ENCODE measurements around the gene TRNP1.

GRCh38 chr1:26951216-26951615 is 42.3 kb upstream of the TRNP1 start:
- TF ChIP-seq, protein P1, sequence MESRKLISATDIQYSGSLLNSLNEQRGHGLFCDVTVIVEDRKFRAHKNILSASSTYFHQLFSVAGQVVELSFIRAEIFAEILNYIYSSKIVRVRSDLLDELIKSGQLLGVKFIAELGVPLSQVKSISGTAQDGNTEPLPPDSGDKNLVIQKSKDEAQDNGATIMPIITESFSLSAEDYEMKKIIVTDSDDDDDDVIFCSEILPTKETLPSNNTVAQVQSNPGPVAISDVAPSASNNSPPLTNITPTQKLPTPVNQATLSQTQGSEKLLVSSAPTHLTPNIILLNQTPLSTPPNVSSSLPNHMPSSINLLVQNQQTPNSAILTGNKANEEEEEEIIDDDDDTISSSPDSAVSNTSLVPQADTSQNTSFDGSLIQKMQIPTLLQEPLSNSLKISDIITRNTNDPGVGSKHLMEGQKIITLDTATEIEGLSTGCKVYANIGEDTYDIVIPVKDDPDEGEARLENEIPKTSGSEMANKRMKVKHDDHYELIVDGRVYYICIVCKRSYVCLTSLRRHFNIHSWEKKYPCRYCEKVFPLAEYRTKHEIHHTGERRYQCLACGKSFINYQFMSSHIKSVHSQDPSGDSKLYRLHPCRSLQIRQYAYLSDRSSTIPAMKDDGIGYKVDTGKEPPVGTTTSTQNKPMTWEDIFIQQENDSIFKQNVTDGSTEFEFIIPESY (IDR thresholded peaks at IDR 0.05): no peak
- TF ChIP-seq CTCF (IDR thresholded peaks at IDR 0.05 in 2 of 3, conservative IDR thresholded peaks at IDR 0.05 in 1 of 3; ENCODE audit: control insufficient read depth in 2 of 3, extremely low read depth in 1 of 3, insufficient read depth in 1 of 3, low read depth in 3 of 3, low read length in 3 of 3): no peak
- TF ChIP-seq EZH2 (IDR thresholded peaks at IDR 0.05; ENCODE audit: borderline replicate concordance, control insufficient read depth, low read depth, low read length): no peak
- TF ChIP-seq BCL3 (IDR thresholded peaks at IDR 0.05; ENCODE audit: borderline replicate concordance, insufficient read depth, low read depth, low read length, poor library complexity, severe bottlenecking): no peak
- TF ChIP-seq, protein P2, sequence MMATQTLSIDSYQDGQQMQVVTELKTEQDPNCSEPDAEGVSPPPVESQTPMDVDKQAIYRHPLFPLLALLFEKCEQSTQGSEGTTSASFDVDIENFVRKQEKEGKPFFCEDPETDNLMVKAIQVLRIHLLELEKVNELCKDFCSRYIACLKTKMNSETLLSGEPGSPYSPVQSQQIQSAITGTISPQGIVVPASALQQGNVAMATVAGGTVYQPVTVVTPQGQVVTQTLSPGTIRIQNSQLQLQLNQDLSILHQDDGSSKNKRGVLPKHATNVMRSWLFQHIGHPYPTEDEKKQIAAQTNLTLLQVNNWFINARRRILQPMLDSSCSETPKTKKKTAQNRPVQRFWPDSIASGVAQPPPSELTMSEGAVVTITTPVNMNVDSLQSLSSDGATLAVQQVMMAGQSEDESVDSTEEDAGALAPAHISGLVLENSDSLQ (IDR thresholded peaks at IDR 0.05): no peak
- TF ChIP-seq SUPT20H (IDR thresholded peaks at IDR 0.05; ENCODE audit: borderline replicate concordance, control insufficient read depth, low read depth, low read length): no peak
- TF ChIP-seq JUND (IDR thresholded peaks at IDR 0.05; ENCODE audit: low read depth, low read length): no peak
- TF ChIP-seq YY1 (IDR thresholded peaks at IDR 0.05; ENCODE audit: low read depth, low read length): no peak
- no peak for TF ChIP-seq IKZF1 (conservative IDR thresholded peaks at IDR 0.05)
- no peak for TF ChIP-seq ZNF207 (IDR thresholded peaks at IDR 0.05; ENCODE audit: borderline replicate concordance)
- no peak for TF ChIP-seq NFYB (IDR thresholded peaks at IDR 0.05; ENCODE audit: insufficient read depth, low read depth, low read length)
- TF ChIP-seq PAX8 (IDR thresholded peaks at IDR 0.05): no peak
- TF ChIP-seq POLR2A (IDR thresholded peaks at IDR 0.05; ENCODE audit: low read depth, low read length): no peak
- no peak for TF ChIP-seq NFXL1 (IDR thresholded peaks at IDR 0.05; ENCODE audit: borderline replicate concordance)

All from GM12878 (cell line).